HG03457 (cell line): ENCODE results near the gene ZNF768.
"Not testable (repeated sequence)": the region's sequence is repeated elsewhere in the genome, so short reads cannot be mapped to it uniquely, and the experiment has no call there.

Source experiments
- ATAC-seq: cut with Tn5 transposase; IDR thresholded peaks from one replicate; pipeline ENCODE4 v1.9.1; 2021; ENCODE audit warnings: moderate number of reproducible peaks; ENCODE audit not compliant: unreplicated experiment

Gene ZNF768

DNA sequence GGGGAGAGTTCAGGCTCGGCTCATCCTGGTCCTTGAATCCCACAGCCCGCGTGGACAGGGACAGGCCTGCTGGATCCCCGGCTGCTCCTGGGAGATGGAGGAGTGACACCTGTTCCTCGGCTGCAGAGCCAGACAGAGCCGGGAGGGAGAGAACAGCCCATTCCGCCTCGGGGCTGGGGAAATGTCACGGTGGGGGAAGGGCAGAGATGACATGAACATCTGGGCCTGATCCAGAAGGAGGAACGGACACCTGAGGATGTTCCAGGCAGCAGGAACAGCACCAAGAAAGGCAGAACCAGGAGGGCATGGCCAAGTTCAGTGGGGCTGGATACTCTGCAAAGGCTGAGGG, 29.7 kb upstream of the ZNF768 start:
- ATAC-seq, result no peak

DNA sequence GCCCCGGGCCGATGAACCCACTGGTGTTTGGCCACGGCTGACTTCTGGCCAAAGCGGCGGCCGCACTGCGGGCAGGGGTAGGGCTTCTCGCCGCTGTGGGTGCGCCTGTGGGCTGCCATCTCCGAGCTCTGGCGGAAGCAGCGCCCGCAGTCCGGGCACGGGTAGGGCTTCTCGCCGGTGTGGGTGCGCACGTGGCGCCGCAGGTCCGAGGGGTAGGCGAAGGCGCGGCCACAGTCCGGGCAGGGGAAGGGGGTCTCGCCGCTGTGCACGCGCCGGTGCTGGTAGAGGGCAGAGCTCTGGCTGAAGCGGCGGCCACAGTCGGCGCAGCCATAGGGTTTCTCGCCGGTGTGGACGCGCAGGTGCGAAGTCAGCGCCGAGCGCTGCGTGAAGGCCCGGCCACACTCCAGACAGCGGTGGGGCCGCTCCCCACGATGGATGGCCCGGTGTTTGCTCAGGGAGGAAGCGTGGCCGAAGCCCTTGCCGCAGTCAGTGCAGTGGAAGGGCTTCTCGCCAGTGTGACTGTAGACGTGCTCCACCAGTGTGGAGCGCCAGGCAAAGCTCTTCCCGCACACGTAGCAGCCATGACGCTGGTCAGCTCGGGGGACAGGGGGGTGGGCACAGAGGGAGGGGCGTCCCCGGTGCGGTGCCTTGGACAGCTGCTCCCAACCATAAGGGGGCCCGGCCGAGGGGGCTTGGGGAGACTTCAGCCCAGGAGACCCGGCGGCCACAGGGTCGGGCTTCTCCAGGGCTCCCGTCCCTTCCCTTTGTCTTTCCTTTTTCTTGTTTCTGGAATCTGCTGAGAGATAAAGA, 29.2 kb upstream of the ZNF768 start:
- no peak for ATAC-seq

DNA sequence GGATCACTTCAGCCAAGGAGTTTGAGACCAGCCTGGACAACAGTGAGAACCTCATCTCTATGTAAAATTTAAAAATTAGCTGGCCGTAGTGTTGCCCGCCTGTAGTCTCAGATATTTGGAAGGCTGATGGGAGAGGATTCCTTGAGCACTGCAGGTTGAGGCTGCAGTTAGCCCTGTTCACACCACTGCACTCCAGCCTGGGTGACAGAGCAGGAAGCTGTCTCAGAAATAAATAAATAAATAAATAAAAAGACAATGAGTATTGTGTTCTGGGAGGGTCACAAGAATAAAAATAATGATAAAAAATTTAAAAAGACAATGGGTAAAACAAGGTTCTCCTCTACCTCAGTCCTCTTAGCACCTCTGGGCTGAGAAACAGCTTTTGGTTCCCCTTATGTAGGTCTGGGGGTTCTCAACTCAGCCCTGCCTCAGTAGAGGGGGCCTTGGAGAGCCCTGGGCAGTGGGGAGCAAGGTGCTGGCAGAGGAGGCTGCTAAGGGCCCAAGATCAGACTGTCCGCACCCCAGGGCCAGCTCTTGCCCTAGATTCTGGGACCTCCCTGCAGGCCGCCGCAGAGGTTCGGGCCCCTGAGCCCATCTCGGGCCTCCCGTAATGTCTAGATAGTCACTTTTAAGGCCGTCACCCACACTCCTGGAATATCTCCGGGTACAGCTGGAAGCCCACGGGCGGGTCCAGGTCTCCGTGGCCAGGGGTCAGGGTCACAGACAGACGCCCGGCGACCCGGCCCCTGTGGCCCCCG, 28.4 kb upstream of the ZNF768 start:
- no peak for ATAC-seq

- no peak for ATAC-seq
Measured at GRCh38 chr16:30553393-30553899, 27.1 kb upstream of the ZNF768 start.

GRCh38 chr16:30552956-30553355, 26.6 kb upstream of the ZNF768 start:
- no peak for ATAC-seq

- ATAC-seq, result no peak
Measured at GRCh38 chr16:30551781-30552180, 25.4 kb upstream of the ZNF768 start.

GRCh38 chr16:30548416-30549253, 22.3 kb upstream of the ZNF768 start:
- ATAC-seq, result no peak

DNA sequence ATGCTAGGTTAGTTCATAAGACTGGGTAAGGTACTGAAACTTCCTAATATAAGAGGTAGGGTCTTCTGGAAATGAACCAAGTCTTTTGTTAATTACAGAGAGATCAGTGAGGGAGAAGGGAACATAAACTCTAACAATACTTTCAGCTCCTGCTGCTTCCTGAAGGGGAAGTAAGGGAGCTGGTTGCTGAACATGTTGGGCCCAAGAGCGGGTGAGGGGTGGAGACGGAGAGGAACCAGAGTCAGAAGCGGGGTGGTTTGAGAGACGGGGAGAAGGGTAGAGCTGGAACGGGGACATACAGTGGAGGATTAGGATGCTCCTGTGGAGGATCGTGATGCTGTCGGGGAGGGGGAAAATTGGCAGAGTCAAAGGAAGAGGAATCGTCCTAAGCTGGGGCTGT, 19.7 kb upstream of the ZNF768 start:
- no peak for ATAC-seq

- ATAC-seq, result no peak
Measured at GRCh38 chr16:30543067-30543466, 16.7 kb upstream of the ZNF768 start.

DNA sequence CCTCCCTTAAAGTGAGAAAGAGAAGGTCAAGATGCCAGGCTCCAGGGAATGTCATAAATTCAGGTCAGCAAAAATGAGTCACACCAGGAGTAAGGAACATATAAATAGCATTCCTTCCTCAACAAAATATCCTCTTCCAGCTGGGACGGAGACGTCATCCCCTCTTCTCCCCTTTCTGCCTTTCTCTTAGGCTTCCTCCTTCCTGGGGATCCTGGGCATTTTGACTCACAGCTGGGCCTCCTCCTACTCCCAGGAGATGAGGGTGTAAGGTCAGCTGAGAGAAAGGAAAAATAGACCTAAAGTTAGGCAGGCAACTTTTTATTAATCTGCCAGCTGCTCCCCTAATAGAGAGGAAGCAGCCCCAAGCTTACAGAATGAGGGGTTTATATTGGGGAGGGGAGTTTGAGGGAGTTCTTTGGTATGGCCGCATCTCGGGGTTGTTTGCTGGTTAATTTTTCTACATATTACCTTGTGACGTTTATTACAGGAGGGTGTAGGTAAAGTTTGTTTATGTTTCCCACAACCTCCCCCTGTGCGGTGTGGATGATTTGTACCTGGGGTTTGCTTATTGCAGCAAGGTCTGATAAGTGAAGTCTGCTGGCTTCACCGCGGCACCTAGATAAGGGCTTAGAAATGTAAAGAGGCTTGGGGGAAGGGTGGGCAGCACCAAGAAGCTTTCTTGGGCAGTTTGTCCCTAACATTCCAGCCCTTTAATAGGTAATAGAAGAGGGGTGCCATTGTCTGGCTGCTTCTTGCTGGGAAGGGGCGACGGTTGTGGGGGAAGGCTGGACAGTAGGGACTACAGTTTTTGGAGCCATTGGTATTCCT, 15.3 kb upstream of the ZNF768 start:
- no peak for ATAC-seq

GRCh38 chr16:30540916-30541464, 14.6 kb upstream of the ZNF768 start:
- not testable (repeated sequence) for ATAC-seq

DNA sequence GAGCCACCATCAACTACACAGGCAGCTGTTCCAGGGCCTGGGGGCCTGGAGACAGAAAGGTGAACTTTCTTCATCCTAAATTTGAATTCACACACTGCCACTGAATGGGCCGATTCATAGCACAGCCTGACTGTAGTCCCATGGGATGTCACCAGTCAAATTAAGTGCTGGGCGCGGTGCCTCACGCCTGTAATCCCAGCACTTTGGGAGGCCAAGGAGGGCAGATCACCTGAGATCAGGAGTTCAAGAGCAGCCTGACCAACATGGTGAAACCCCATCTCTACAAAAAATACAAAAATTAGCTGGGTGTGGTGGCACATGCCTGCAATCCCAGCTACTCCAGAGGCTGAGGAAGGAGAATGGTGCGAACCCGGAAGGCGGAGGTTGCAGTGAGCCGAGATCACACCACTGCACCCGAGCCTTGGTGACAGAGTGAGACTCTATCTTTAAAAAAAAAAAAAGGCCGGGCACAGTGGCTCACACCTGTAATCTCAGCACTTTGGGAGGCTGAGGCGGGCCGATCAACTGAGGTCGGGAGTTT, 13.7 kb upstream of the ZNF768 start:
- not testable (repeated sequence) for ATAC-seq

DNA sequence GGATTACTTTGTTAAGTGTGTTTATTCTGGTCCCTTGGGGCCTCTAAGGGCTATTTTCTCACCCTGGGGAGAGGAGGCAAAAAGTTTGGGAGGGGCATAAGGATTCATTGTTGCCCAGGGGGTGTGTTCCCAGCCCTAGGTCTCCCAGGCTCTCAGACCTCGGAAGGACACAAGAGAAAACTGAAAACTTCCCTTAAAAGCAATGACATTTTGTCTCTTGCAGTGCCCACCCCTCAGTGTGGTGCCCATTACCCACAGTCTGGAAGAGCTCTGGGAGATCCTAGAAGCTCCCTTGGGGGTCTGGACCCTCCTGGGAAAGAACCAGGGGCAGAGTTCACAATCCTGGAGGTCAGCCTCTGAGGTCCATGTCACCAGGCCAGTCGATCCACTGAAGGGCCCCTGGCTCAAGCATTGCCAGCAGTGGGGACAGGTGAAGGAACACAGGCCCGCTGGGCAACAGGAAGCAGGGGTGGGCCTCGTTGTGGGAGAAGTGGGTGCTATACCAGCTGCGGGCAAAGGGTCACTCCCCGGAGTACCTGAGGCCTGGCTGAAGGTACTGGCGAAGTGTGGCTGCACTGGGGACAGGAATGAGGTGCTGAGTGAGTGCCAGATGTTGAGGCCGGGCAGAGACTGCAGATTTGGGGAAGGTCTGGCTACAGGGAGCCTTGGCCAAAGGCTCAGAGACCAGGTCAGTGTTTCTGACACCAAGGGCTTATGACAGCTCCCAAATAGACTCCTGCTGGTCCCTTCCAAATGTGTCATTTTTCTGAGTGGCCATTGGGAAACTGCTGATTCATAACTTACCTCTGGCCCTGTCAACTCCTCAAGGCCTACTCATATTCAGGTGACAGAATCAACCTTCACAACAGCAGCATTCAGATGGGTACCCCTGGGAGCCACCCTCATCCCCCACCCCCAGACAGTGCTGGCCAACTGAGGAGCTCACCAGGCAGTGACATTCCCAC, 12.9 kb upstream of the ZNF768 start:
- ATAC-seq, result no peak

GRCh38 chr16:30536391-30537024, 10.1 kb upstream of the ZNF768 start:
- ATAC-seq, result not testable (repeated sequence)

GRCh38 chr16:30535777-30536190, 9.4 kb upstream of the ZNF768 start:
- no peak for ATAC-seq

GRCh38 chr16:30535106-30535776, 8.9 kb upstream of the ZNF768 start:
- no peak for ATAC-seq

- peak; percentile 40 for ATAC-seq
Measured at GRCh38 chr16:30534368-30535105, 8.2 kb upstream of the ZNF768 start, which contains the start of gene ZNF747. ZNF747 (minus strand) TSS chr16:30534858; CDS start chr16:30534679, 179 bp downstream.
